Neural crest cell (in vitro differentiated cells): ENCODE measurements around the gene ZAR1. TPM values are rescaled to one million over a fixed set of nuclear protein-coding genes. Genes with fewer than 3 reads are reported as not detected.

Experiments
- DNase-seq: peaks from one replicate; pipeline ENCODE4 v3.0.0; 2021; ENCODE audit warnings: low read depth, mixed read lengths, low spot score
- H3K27ac Mint-ChIP-seq: one replicate; pipeline ENCODE4 v1.8.0; 2021; ENCODE audit warnings: mild to moderate bottlenecking, mixed read lengths; ENCODE audit not compliant: unreplicated experiment
- H3K27me3 Mint-ChIP-seq: 2 replicates; pipeline ENCODE4 v1.8.0; 2021; ENCODE audit warnings: low read depth, mild to moderate bottlenecking, mixed read lengths
- H3K36me3 Mint-ChIP-seq: 2 replicates; pipeline ENCODE4 v1.8.0; 2021; ENCODE audit warnings: low read depth, mild to moderate bottlenecking, mixed read lengths
- H3K4me1 Mint-ChIP-seq: 2 replicates; pipeline ENCODE4 v1.8.0; 2021; ENCODE audit warnings: mixed read lengths
- H3K4me3 Mint-ChIP-seq: one replicate; pipeline ENCODE4 v1.8.0; 2021; ENCODE audit warnings: mild to moderate bottlenecking, mixed read lengths
- H3K9me3 Mint-ChIP-seq: 2 replicates; pipeline ENCODE4 v1.8.0; 2021; ENCODE audit warnings: mixed read lengths
- total RNA-seq: library from RNA; stranded (reverse); gene quantifications from 2 replicates; pipeline ENCODE4 v1.2.1, GENCODE V29; 2021
- TF ChIP-seq, protein P1 (sequence below): fragments of 200-600 bp; sonication (generic); conservative IDR thresholded peaks from 2 replicates; pipeline ENCODE4 v1.5.0; 2021; ENCODE audit warnings: antibody characterized with exemption, mild to moderate bottlenecking

ZAR1 gene
- total RNA-seq, 1 donor from 2014 or later: not detected

DNA sequence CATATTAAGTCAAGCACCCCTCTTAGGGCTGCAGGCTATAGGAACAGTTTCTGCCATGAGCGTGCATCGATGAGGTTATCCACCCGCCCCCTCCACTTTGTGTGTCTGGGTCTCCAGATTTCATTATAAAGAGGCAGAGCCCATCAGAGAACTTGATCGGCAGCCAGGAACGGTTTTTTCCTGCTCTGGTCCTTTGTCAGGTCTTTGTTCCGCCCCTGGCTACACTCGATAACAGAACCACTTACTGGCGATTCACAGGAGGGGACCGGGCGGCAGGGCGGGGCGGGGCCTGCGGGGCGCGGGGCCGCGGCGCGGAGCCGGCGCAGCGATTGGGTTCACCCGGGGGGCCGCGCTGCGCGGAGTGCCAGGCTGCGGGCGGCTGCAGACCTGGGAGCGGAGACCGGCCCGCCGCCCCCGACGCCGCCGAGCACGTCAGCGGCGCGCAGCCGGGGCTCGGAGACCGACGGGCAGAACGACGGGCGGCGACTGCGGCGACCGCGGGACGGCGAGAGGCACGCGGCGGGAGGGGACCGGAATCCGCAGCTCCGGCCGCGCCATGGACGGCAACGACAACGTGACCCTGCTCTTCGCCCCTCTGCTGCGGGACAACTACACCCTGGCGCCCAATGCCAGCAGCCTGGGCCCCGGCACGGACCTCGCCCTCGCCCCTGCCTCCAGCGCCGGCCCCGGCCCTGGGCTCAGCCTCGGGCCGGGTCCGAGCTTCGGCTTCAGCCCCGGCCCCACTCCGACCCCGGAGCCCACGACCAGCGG, 6.9 kb upstream of the ZAR1 start, which contains the start of gene SLC10A4:
SLC10A4 (plus strand) TSS at position 338 of the 771 bp plus-strand sequence; CDS start at position 557, 219 bp downstream.
- peaks cover 71% of the 10 kb centered on the region for H3K27me3 Mint-ChIP-seq
- TF ChIP-seq, protein P1, sequence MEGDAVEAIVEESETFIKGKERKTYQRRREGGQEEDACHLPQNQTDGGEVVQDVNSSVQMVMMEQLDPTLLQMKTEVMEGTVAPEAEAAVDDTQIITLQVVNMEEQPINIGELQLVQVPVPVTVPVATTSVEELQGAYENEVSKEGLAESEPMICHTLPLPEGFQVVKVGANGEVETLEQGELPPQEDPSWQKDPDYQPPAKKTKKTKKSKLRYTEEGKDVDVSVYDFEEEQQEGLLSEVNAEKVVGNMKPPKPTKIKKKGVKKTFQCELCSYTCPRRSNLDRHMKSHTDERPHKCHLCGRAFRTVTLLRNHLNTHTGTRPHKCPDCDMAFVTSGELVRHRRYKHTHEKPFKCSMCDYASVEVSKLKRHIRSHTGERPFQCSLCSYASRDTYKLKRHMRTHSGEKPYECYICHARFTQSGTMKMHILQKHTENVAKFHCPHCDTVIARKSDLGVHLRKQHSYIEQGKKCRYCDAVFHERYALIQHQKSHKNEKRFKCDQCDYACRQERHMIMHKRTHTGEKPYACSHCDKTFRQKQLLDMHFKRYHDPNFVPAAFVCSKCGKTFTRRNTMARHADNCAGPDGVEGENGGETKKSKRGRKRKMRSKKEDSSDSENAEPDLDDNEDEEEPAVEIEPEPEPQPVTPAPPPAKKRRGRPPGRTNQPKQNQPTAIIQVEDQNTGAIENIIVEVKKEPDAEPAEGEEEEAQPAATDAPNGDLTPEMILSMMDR: no peak

DNA sequence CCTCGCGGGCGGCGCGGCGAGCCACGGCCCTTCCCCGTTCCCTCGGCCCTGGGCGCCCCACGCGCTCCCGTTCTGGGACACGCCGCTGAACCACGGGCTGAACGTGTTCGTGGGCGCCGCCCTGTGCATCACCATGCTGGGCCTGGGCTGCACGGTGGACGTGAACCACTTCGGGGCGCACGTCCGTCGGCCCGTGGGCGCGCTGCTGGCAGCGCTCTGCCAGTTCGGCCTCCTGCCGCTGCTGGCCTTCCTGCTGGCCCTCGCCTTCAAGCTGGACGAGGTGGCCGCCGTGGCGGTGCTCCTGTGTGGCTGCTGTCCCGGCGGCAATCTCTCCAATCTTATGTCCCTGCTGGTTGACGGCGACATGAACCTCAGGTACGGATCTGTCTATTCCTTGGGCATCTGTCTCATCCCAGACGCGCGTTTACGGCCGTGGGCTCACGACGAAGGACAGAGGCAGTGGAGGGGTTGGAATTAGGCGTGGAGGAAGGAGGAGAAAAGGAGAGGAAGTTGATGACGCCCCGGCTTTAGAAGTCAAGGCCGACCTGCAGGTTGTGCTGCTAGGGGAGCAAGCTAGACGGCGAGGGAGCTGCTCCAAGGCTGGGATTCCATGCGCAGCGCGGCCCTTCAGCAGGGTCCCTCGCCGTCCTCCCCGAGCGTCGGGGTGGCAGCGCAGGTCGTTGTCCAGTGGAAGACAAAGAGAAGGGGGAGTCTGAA, 6.1 kb upstream of the ZAR1 start:
- H3K4me1 Mint-ChIP-seq: peaks cover 6% of the 10 kb centered on the region
- DNase-seq: no peak

More for the DNA sequence above, 6.9 kb upstream of the ZAR1 start, which contains the start of gene SLC10A4:
- Mint-ChIP-seq H3K4me3 (peak within 1 kb of the TSS; percentile 85), H3K9me3 (no peaks in the 10 kb centered on the region), H3K36me3 (peaks cover 4% of the 10 kb centered on the region), H3K27ac (no peak within 1 kb of the TSS), H3K4me1 (peaks cover 6% of the 10 kb centered on the region)
- peak; percentile 41 for DNase-seq

DNA sequence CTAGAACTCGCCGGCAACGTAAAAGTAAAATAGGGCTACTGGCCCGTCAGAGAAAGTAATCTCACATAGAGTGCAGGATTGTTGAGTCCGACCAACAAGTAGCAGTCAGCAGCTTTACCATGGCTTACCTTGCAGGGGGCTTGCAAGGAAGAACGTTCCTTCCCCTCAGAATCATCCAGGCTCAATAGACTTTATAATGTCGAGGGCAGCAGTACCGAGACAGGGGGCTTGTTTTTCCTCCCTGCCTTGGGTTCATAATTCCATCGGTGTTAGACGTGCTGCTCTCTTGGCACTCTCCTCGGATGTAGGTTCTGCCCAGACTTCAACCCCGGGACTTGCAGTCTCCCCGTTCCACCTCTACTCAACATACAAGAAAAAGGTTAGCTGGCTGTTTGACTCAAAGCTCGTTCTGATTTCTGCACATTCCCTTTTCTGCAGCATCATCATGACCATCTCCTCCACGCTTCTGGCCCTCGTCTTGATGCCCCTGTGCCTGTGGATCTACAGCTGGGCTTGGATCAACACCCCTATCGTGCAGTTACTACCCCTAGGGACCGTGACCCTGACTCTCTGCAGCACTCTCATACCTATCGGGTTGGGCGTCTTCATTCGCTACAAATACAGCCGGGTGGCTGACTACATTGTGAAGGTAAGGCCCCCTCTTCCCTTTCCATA, 5.4 kb upstream of the ZAR1 start:
- peak overlapping the region; percentile 52 for H3K4me3 Mint-ChIP-seq
- H3K4me1 Mint-ChIP-seq: peaks cover 6% of the 10 kb centered on the region
- peaks cover 83% of the 10 kb centered on the region for H3K27me3 Mint-ChIP-seq
- TF ChIP-seq, protein P1: no peak
- H3K9me3 Mint-ChIP-seq: no peaks in the 10 kb centered on the region
- H3K27ac Mint-ChIP-seq: no peak overlapping the region
- no peak for DNase-seq
- H3K36me3 Mint-ChIP-seq: peaks cover 6% of the 10 kb centered on the region

More for the DNA sequence above, 6.1 kb upstream of the ZAR1 start:
- TF ChIP-seq, protein P1: no peak
- Mint-ChIP-seq H3K9me3 (no peaks in the 10 kb centered on the region), H3K4me3 (peak overlapping the region; percentile 52), H3K27ac (no peak overlapping the region), H3K36me3 (peaks cover 6% of the 10 kb centered on the region), H3K27me3 (peaks cover 76% of the 10 kb centered on the region)

DNA sequence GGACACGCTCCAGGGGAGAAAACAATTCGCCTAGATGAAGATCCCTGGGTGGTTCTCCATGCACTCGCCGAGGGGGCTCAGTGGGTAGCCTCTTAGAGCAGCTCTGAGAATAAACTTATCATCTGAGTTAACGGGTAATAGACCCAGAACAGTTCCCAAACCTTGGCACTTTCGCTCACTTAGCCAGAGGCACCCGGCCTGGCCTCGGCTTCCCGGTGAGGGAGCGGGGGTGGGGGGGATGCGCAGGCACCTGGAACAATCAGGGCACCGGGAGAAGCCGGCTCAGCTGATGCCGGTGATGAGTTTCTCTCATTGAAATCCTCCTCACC, 405 bp upstream of the ZAR1 start:
- H3K4me3 Mint-ChIP-seq: peak overlapping the region; percentile 78
- no peak for DNase-seq
- peaks cover 3% of the 10 kb centered on the region for H3K36me3 Mint-ChIP-seq
- no peaks in the 10 kb centered on the region for H3K9me3 Mint-ChIP-seq
- no peak overlapping the region for H3K27ac Mint-ChIP-seq
- TF ChIP-seq, protein P1: no peak
- H3K4me1 Mint-ChIP-seq: no peaks in the 10 kb centered on the region
- peaks cover 81% of the 10 kb centered on the region for H3K27me3 Mint-ChIP-seq

DNA sequence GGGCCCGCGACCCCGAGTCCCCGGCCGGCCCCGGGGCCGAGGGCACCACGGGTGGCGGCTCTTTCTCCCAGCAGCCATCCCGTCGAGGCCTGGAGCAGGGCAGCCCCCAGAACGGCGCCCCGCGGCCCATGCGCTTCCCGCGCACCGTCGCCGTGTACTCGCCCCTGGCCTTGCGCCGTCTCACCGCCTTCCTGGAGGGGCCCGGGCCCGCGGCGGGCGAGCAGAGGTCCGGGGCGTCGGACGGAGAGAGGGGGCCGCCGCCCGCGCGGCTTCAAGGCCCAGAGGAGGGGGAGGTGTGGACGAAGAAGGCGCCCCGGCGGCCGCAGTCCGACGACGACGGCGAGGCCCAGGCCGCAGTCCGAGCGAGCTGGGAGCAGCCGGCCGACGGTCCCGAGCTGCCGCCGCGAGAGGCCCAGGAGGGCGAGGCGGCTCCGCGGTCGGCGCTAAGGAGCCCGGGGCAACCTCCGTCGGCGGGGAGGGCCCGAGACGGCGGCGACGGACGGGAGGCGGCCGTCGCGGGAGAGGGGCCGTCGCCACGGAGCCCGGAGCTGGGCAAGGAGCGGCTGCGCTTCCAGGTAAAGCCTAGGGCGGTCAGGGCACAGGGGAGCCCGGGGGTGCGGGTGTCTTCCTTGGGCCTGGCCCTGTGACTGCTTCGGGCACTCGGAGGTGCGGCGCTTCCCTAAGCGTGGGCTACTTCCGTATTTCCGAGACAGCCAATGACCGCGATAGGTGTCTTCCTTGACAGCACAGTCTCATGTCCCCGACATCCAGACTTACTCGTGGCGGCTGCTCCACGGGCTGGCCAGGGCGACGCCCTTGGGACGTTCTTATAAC, 845 bp downstream of the ZAR1 start:
- no peak overlapping the region for H3K27ac Mint-ChIP-seq
- H3K36me3 Mint-ChIP-seq: peaks cover 3% of the 10 kb centered on the region
- no peaks in the 10 kb centered on the region for H3K4me1 Mint-ChIP-seq
- no peak overlapping the region for H3K4me3 Mint-ChIP-seq
- peaks cover 70% of the 10 kb centered on the region for H3K27me3 Mint-ChIP-seq
- no peaks in the 10 kb centered on the region for H3K9me3 Mint-ChIP-seq
- TF ChIP-seq, protein P1: no peak
- no peak for DNase-seq
